Fibroblast of skin of left quadriceps (primary cell): ENCODE results near the gene ADAMTS6.
A peak's percentile ranks its signal among the peaks of the same experiment; 100 is the strongest.
"Not testable (repeated sequence)": the region's sequence is repeated elsewhere in the genome, so short reads cannot be mapped to it uniquely, and the experiment has no call there.

Experiments used
- DNase-seq, 2 experiments: peaks; one replicate each; pipeline ENCODE4 v3.0.0-alpha.2; 2013; ENCODE audit warnings: low read depth in 2 of 2

ADAMTS6 gene

GRCh38 chr5:65481635-65482295 is at the start of gene ADAMTS6:
TSS of gene ADAMTS6 (minus strand) at chr5:65481920. CDS start at chr5:65473673, 8,247 bp downstream.
- DNase-seq = peak; percentile 96 to 97

GRCh38 chr5:65530904-65531303 is 49.2 kb upstream of the ADAMTS6 start:
- DNase-seq = no peak

GRCh38 chr5:65525726-65526125 is 44.0 kb upstream of the ADAMTS6 start:
- no peak for DNase-seq

- DNase-seq = no peak
These were observed 30.6 kb upstream of the ADAMTS6 start for GRCh38 chr5:65512170-65512937.

GRCh38 chr5:65508978-65509377 is 27.3 kb upstream of the ADAMTS6 start:
- no peak for DNase-seq

GRCh38 chr5:65506961-65507360 is 25.2 kb upstream of the ADAMTS6 start:
- peak; percentile 60 to 62 for DNase-seq

GRCh38 chr5:65489119-65489518 is 7.4 kb upstream of the ADAMTS6 start:
- no peak for DNase-seq

- not testable (repeated sequence) for DNase-seq
These were observed 6.4 kb upstream of the ADAMTS6 start for GRCh38 chr5:65488038-65488687.

- not testable (repeated sequence) for DNase-seq
These were observed 5.1 kb upstream of the ADAMTS6 start for GRCh38 chr5:65486803-65487202.

- no peak for DNase-seq
These were observed 3.7 kb upstream of the ADAMTS6 start for GRCh38 chr5:65485405-65485804.

GRCh38 chr5:65483546-65484346 is 2.0 kb upstream of the ADAMTS6 start:
- peak; percentile 54 to 55 for DNase-seq

- peak; percentile 22 to 31 for DNase-seq
These were observed 1.2 kb upstream of the ADAMTS6 start for GRCh38 chr5:65482736-65483545.

- DNase-seq = peak; percentile 17 to 31
These were observed 596 bp upstream of the ADAMTS6 start for GRCh38 chr5:65482296-65482735.

GRCh38 chr5:65481171-65481581 is 544 bp downstream of the ADAMTS6 start:
- DNase-seq = no peak

GRCh38 chr5:65480306-65480865 is 1.3 kb downstream of the ADAMTS6 start:
- DNase-seq = peak; percentile 73 to 78

- DNase-seq = no peak
These were observed 2.2 kb downstream of the ADAMTS6 start for GRCh38 chr5:65479527-65479926.

- DNase-seq = no peak
These were observed 3.4 kb downstream of the ADAMTS6 start for GRCh38 chr5:65478336-65478735.

GRCh38 chr5:65475895-65476294 is 5.8 kb downstream of the ADAMTS6 start:
- DNase-seq = no peak

GRCh38 chr5:65475336-65475735 is 6.4 kb downstream of the ADAMTS6 start:
- no peak for DNase-seq

GRCh38 chr5:65474130-65474711 is 7.5 kb downstream of the ADAMTS6 start:
- DNase-seq = no peak
